ENCODE results near the gene TASOR2.
A peak's percentile ranks its signal among the peaks of the same experiment; 100 is the strongest.

Gene TASOR2

DNA sequence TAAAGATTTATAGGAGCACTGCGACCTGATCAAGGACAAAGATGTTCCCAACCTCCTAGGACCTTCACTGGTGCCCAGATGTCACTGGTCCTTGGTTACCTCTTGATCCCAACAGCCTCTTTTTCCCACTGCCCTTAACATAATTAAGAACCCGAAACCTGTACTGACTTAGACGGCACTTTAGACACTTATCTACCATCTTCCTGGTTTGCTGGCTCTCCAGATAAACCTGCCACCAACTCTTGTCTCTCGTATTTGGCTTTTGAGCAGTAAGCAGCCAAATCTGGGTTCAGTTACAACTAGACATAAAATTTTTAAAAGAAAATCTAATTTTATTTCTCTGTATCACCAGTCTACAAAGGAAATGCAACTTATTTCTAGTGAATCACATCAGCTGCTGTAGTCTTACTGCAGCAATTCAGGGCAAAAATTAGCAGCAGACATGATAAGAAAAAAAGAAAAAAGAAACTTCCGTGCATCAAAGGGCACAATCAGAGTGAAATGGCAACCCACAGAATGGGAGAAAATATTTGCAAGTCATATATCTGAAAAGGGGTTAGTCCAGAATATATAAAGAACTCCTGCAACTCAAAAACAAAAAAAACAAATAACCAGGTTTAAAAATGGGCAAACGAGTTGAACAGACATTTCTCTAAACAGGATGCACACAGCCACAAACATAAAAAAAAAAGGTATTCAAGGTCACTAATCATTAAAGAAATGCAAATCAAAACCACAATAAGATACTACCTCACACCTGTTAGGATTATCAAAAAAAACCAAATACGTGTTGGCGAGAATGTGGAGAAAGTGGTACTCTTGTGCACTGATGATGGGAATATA is 27.7 kb upstream of the TASOR2 start:
- DNase-seq (ENCODE audit: low read depth in 2 of 2) = no peak

DNA sequence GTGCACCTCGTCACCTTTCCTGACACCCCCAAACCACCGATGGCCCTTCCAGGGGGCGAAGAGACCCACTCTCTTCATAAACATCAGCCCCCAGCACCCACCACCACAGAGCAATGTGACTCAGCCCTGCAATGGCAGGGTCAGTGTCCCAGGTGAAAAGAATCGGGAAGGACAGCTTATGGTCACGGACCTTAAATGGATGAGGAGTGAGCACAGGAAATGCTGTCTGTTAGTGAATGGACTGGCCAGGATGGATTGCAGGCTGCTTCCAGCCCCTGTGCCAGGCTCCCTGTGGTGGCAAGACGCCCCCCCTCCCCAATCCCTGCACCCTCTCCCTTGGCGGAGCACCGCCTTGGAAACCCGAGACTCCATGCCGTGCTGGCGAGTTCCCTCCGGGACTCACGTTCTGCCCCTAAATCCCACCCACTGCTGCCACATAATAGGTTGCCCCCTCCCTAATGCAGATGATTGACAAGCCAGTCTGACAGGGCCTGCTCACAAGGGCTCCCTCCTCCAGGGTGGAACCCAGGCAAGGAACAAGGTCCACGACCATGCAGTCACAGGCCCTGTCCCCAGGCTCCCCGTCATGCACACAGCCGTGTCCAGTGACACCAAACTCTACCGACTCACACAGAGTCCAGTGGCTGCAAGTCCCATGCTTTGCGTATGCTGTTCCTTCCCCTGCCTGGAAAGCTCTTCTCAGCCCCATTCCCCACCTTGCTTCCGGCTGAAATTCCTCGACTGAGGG is 25.6 kb upstream of the TASOR2 start:
- no peak for DNase-seq (ENCODE audit: low read depth in 2 of 2)

- DNase-seq (ENCODE audit: low read depth in 2 of 2) = no peak
Observed at GRCh38 chr10:5659702-5660528, 24.7 kb upstream of the TASOR2 start.

GRCh38 chr10:5661043-5661442 is 23.6 kb upstream of the TASOR2 start:
- DNase-seq (ENCODE audit: low read depth in 2 of 2) = no peak

DNA sequence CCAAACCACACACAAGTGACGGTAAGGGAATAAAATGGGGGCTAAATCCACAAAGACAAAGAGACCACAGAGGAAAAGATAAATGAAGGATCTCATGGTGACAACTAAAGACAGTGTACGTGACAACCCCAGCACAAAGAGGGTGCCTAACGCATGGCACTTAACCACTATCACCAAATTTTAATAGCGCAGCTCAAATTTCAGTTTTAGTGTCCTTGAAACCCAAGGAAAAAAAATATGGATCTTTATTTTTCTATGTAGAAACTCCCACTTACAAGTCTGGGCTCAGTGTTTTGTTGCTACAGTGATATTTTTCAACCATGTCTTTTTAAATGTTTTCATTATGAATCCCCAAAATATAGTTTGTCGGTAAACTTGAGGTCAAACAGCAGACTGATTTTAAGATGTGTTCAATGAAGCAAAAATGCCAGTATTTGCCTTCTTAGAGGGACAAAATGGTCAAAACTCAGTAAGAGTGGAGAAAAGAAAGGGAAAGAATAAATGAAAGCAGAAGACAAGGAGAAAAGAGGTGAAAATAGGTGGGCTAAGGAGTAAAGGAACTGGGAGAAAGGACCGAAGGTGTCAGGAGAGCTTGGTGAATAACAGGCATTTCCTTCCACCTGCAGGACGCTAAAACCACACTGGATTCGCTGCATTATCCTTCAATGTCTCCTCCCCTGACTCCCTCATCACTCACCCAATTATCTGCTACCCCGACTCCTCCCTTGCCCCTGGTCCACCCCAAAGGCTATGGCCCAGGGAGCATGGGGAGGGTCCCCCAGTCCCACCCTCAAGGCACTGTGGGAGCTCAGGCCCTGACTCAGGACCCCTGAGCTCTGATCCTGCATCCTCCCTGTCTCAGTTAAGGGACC is 21.7 kb upstream of the TASOR2 start:
- no peak for DNase-seq (ENCODE audit: low read depth in 2 of 2)

DNA sequence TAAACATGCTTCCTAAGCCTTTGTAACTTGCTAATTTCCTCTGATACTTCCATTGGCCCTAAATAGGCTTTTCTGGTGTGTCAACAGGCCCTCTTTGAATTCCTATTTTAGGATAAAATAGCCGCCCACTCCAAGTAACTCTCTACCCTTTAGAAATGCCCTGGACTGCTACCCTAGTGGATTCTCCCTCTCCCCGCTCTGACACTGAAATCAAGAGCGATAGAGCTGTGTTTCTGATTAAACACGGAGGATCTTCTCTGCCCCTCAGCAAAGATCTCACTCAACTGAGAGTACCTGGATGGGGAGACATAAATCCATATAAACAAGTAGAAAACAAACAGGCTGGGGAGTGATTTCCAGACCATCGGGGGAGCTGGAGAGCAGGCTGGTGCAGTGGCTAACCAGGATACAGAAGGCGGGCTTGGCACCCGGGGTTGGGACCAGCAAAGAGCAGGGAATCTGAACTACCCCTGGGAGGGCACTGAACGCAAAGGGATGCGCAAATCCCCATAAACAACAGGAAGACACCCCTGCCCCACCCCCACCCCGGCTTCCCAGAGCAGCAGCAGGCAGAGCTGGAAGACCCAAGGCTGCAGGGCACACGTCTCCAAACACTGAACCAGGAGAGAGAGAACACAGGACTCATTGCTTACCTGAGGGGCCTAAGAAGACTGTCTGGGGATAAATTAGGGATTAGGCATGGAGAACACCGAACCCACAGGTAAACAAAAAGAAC is 20.8 kb upstream of the TASOR2 start:
- DNase-seq (ENCODE audit: low read depth in 2 of 2) = no peak

- DNase-seq (ENCODE audit: low read depth in 2 of 2) = no peak
Observed at GRCh38 chr10:5665373-5666007, 19.1 kb upstream of the TASOR2 start.

GRCh38 chr10:5666008-5666840 is 18.4 kb upstream of the TASOR2 start, which contains the start of gene ASB13:
Gene ASB13 (minus strand): TSS chr10:5666595. CDS start chr10:5666551, 44 bp downstream.
- DNase-seq (ENCODE audit: low read depth in 2 of 2) = peak in 1 of 2 donors; percentile 34

GRCh38 chr10:5666841-5667630 is 17.6 kb upstream of the TASOR2 start:
- DNase-seq (ENCODE audit: low read depth in 2 of 2) = no peak

GRCh38 chr10:5668429-5668828 is 16.2 kb upstream of the TASOR2 start:
- DNase-seq (ENCODE audit: low read depth in 2 of 2) = no peak

GRCh38 chr10:5669604-5670003 is 15.0 kb upstream of the TASOR2 start:
- no peak for DNase-seq (ENCODE audit: low read depth in 2 of 2)

DNA sequence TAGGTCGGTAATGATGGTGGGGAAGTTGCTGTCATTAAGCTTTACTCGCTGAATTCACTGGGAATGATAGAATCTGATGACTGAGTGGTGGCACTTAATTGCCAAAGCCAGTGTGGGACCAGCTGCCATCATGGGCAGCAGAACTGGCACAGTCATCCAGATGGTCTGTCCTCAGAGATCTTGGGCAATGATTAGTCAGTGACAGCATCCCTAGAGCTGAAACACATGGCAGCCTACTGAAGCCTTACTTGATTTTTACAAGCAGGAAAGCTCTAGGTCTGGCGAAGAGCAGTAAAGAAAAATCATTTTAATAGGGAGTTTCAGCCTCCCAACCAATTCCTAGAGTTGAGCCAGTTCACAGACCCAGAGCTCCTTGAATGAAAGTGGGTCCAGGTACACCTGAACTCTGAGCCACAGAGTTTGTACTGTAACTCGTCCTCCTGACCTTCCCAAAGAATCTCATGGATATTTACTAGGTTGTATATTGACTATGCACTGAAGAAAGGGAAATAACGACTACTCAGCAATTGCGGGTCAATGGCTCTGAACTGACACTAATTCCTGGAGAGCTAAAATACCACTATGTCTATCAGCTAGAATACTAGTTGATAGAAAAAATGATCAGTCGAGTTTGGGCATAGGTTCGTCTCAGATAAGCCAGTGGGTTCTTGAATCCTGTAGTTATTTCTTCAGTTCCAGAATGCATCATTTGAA is 13.8 kb upstream of the TASOR2 start:
- no peak for DNase-seq (ENCODE audit: low read depth in 2 of 2)

- no peak for DNase-seq (ENCODE audit: low read depth in 2 of 2)
Observed at GRCh38 chr10:5678397-5679036, 6.1 kb upstream of the TASOR2 start.

DNA sequence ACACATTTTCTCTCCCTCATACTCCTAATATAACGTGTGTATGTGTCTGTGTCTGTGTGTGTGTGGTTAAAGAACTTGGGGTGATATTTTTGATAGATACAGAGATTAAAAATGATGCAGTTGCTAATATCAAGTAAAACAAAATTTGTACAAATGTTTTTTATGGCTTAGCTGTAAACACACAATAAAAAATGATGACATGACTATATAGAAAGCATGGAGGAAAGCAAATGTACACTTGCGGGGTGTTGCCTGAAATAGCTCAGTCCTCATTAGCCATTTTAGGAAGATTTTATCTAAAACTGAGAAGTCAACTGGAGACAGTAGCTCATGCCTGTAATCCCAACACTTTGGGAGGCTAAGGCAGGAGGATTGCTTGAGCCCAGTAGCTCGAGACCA is 5.6 kb upstream of the TASOR2 start:
- no peak for DNase-seq (ENCODE audit: low read depth in 2 of 2)

DNA sequence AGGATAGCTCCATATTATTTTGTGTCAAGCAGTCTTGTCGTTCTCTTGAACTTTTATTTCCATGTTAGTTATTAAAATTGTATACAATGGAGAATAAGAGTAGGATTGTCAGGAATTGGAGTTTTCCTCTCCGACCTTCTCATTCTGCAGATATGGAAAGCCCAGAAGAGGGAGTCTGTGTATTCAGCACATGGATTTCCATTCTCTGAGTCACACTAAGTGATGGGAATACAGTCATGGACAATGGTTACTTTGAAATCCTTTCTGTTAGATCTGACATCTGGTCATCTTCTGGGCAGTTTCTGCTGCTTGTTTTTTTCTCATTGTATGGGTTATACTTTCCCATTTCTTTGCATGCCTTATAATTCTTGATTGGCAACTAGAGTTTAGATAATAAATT is 5.0 kb upstream of the TASOR2 start:
- no peak for DNase-seq (ENCODE audit: low read depth in 2 of 2)

DNA sequence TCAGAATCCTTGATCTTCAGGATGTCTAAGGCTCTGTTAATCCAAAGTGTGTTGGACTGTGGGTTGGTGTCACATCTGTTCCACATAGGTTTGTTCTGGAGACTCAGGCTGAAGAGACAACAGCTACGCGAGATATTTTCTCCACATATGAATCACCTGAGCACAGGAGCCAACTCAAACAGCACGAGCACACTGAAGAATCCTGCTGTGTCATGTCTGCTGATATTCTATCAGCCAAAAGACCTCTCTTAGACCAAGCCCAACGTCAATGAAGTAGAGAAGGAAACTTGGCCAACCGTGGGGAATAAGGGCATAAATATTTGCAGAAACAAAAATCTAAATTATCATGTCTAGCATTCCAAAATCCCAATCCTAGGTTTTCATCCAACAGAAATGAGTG is 2.7 kb upstream of the TASOR2 start:
- no peak for DNase-seq (ENCODE audit: low read depth in 2 of 2)

GRCh38 chr10:5683065-5683464 is 1.6 kb upstream of the TASOR2 start:
- no peak for DNase-seq (ENCODE audit: low read depth in 2 of 2)

All from stimulated activated CD4-positive, alpha-beta T cell treated with anti-CD3 and anti-CD28 coated beads, Interleukin-1b, Interleukin-23, amount 100 ng/mL, for 4 hours (primary cell).